CD4-positive, alpha-beta T cell treated with Interleukin-6 for 4 hours (primary cell): ENCODE measurements around the gene DNMT3L.

Source experiments
- DNase-seq: peaks from one replicate; pipeline ENCODE4 v3.0.0-alpha.2; 2020; ENCODE audit warnings: mixed read lengths

The DNMT3L gene

GRCh38 chr21:44261675-44262295, at the start of gene DNMT3L:
Gene DNMT3L (minus strand): TSS chr21:44261897. CDS start chr21:44261259, 638 bp downstream.
- no peak for DNase-seq

- no peak for DNase-seq
Observed at GRCh38 chr21:44310628-44311507, 49.2 kb upstream of the DNMT3L start.

- no peak for DNase-seq
Observed at GRCh38 chr21:44306936-44307704, 45.4 kb upstream of the DNMT3L start.

GRCh38 chr21:44305691-44306090, 44.0 kb upstream of the DNMT3L start:
- no peak for DNase-seq

GRCh38 chr21:44304877-44305293, 43.2 kb upstream of the DNMT3L start:
- DNase-seq: peak; percentile 64

GRCh38 chr21:44304011-44304616, 42.4 kb upstream of the DNMT3L start:
- DNase-seq: no peak

GRCh38 chr21:44303490-44303981, 41.8 kb upstream of the DNMT3L start:
- peak; percentile 49 for DNase-seq

GRCh38 chr21:44302573-44303401, 41.1 kb upstream of the DNMT3L start:
- peak; percentile 31 for DNase-seq

GRCh38 chr21:44301961-44302406, 40.3 kb upstream of the DNMT3L start:
- DNase-seq: no peak

- no peak for DNase-seq
Observed at GRCh38 chr21:44301141-44301540, 39.4 kb upstream of the DNMT3L start.

GRCh38 chr21:44300262-44300959, 38.7 kb upstream of the DNMT3L start:
- peak; percentile 75 for DNase-seq

- DNase-seq: peak; percentile 69
Observed at GRCh38 chr21:44299458-44300261, 38.0 kb upstream of the DNMT3L start, which contains the start of gene PFKL. Gene PFKL (plus strand): TSS chr21:44300053. CDS start chr21:44300106, 53 bp downstream.

- peak; percentile 14 for DNase-seq
Observed at GRCh38 chr21:44299085-44299457, 37.4 kb upstream of the DNMT3L start.

GRCh38 chr21:44298301-44298700, 36.6 kb upstream of the DNMT3L start:
- no peak for DNase-seq

- DNase-seq: peak; percentile 83
Observed at GRCh38 chr21:44297525-44298290, 36.0 kb upstream of the DNMT3L start.

- no peak for DNase-seq
Observed at GRCh38 chr21:44296916-44297315, 35.2 kb upstream of the DNMT3L start.

- DNase-seq: no peak
Observed at GRCh38 chr21:44296103-44296519, 34.4 kb upstream of the DNMT3L start.

- DNase-seq: no peak
Observed at GRCh38 chr21:44295646-44296045, 33.9 kb upstream of the DNMT3L start.

GRCh38 chr21:44295163-44295573, 33.5 kb upstream of the DNMT3L start:
- no peak for DNase-seq
